HPDE6-E6E7 (cell line): ENCODE data around the gene ADD3.
"Not testable (repeated sequence)": the region's sequence is repeated elsewhere in the genome, so short reads cannot be mapped to it uniquely, and the experiment has no call there.

Source experiments
- DNase-seq: peaks from one replicate; pipeline ENCODE4 v3.0.0; 2011; ENCODE audit warnings: missing footprints; ENCODE audit errors: extremely low spot score

Gene ADD3

DNA sequence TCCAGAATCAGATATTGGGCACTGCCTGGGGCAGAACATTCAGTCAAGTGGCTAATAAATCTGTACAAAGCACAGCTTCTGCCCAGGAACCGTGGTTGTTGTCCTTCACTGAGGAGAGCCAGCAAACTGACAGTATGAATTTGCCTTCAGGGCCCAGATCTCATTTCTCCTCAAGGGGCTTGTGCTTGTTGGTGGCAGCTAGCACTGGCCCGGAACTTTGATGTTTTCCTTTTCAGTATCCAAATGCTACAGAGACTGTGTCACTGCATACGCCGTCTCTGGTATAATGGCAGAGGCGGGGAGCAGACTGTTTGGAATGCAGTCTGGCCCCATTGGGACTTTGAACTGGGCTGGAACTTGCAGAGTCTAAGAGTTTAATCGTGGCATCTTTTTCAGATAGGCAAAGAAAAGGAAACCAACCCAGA, 30.4 kb upstream of the ADD3 start:
- DNase-seq, result no peak

DNA sequence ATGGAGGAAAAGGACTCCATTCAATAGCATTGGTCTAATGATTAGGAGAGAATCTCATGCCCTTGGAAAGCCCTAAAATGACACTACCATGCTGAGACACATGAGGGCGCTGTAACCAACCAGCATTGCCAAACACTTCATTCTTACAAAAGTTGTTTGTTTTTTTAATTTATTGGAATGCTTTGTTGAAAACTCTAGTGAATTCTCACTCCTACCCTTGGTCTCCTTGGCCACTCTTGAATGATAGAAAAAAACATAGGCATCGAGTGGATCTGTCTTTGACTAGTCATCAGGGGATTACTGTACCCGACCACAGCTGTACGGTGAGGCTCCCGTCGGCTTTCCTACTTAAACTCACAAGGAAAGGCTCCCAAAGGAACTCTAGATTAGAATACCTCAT, 29.3 kb upstream of the ADD3 start:
- DNase-seq, result peak; percentile 27

DNA sequence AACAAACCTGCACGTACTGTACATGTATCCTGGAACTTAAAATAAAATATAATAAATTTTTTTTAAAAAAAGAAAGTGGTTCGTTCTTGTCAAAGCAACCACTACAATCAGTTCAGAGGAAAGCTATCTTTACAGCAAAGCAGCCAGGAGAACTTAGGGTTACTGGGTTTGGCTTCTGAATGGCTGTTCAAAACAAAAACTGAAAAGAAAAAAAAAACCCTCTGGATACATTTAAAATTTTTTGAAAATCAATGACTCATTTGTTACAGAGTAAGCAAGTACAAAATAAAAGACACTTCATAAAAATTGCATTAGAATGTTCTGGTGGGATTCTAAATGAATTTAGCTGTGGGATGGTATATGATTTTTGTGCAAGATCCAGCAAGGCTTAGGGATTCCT, 28.6 kb upstream of the ADD3 start:
- DNase-seq, result no peak

DNA sequence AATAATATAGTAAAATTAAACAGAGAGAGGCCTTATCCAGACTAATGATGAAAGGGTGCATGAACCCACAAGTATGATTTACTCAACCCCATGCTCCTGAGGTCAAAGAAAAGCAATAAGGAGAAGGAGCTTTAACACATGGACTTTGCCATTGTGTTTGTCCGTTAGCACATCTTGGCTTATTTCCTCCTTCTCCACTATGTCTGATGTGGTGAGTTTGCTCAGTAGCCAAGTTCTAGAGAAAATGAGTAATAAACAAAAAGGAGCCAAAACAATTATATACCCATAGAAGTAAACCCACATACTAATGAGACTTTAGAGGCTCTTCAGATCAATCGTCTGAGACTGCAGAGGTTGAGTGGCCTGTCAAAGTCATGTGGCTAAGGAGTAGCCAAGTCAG, 26.1 kb upstream of the ADD3 start:
- DNase-seq, result no peak

DNA sequence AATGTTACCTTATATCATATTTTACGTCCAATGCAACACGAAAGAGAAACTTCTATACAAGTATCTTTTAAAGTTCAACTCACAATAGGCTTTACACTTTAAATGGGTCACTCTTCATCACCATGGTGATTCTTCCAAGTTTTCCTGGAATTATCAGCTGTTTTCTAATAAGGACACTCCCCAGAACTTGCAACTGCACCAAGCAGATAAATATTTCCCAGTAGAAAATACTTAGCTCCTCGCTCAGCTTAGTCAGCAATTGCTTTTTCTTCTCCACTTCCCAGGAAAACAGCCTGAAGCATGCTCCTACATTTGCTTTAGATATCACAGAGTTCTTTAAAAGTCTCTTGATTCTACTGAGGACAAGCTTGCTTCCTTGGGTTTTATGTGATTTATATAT, 25.7 kb upstream of the ADD3 start:
- no peak for DNase-seq

DNA sequence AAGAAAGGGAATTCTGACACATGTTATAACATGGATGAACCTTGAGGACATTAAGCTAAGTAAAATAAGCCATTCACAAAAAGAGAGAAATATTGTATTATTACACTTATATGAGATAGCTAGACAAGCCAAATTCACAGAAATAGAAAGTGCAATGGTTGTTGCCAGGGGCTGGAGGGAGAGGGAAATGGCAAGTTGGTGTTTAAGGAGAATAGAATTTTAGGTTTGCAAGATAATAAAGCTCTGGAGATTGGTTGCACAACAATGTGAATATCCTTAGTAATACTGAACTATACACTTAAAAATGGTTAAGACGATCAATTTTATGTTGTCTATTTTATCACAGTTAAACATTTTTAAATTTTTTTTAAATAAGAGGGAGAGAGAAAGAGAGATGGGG, 25.0 kb upstream of the ADD3 start:
- no peak for DNase-seq

DNA sequence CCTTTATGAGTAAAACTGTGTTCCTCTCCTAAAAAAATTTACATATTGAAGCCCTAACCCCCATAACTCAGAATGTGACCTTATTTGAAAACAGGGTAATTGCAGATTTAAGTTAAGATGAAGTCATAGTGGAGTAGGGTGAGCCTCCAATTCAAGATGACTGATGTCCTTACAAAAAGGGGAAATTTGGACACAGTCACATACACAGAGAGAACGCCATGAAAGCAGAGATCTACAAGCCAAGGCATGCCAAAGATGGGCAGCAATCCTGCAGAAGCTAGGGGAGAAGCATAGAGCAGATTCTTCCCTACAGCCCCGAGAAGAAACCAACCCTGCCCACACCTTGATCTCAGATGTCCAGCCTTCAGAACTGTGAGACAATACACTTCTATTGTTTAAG, 23.8 kb upstream of the ADD3 start:
- DNase-seq, result no peak

DNA sequence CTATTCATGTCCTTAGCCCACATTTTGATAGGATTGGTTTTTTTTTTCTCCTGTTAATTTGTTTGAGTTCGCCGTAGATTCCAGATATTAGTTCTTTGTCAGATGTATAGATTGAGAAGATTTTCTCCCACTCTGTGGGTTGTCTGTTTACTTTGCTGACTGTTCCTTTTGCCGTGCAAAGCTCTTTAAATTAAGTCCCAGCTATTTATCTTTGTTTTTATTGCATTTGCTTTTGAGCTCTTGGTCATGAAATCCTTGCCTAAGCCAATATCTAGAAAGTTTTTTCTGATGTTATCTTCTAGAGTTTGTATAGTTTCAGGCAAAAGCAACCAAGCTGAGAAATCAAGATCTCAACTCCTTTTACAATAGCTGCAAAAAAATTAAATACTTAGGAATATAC, 22.0 kb upstream of the ADD3 start:
- DNase-seq, result not testable (repeated sequence)

DNA sequence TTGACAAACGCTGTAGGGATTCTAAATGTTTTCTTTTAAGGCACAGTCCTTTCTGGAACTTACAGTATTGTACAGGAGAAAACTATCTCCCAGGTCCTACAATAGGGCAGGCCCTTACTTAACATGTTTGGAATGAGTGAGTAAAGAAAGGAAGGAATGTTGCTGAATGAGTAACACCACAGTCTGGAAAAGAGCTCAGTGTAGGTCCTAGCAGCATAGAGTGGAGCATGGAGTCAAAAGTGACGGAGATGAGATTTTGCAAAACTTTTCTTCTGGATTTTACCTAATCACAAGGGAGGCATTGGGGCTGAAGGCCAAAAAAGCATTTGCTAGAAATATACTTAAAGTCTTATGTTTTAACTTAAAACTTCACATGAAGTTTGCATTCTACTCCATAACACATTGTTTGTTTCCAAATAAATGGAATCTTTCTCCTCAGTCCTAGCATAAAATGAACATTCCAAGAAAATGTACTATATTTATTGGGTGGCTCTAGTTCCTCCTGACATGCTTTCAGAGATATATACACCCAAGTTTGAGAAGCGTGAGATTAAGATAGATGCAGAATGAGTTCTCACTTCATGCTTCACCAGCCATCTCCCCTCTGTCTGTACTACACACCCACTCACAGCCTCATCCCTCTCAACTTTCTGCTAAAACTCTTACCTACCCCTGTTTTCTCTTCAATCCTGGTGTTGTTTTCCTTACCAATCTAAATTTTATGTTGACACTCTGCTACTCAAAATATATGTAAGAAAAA, 20.2 kb upstream of the ADD3 start:
- peak; percentile 21 for DNase-seq

DNA sequence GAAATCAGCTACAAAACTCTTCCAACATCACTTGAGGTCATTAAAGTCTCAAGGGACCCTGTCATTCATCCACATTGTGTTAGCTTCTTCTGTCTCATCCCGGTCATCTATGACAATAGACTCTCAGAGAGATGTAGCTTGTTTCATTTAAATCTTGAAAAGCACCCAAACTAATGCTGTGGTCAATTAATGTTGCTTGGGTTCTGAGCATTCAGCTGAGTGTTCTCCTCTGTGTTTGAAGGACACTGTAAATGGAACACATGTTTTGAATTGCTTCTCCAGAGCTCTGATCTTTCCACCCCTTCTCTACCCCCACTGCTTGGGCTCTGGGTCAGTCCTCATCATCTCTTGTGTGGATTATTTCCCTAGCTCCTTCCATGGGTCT, 19.6 kb upstream of the ADD3 start:
- no peak for DNase-seq

DNA sequence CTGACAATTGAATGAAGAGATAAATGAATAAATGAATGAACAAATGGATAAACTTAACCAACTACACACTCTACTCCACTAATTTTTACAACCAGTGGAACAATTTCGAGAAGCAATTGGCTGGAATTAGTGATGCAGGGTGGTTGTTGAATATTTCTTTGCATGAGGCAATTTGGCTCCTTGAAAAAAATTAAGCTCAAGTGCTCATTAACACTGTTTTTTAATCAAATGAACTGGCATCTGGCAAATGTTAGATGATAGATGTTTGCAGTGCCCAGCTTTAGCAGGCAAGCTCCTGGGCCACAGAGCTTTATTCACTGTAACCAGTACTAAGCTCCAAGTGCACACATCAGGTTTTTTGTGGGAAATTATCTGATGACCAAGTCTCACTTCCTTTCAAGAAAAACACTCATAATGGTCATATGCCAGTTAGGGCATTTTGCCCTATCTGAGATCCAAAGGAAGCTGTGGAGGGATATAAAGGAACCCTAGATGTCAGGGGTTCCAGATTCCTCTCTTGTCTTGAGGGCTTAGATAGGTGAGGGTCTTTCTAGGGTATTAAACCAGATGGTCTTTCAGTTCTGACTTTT, 16.4 kb upstream of the ADD3 start:
- DNase-seq, result no peak

DNA sequence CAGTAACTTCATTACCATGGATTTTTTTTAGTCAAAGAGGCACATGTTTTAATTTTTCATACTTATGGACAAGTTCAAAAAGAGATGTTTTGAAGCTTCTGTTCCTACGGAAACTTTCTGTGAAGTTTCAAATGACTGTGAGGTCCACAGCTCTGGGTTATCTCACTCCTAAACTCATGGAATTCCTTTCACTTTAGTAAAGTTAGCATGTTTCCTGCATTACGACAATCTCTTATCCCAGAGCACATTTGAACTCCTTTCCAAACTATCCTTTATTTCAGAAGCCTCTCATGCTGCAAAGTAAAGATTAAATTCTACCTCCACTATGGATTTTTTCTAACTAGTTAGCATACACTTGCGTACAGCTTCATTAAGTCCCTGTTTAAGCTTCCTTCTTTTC, 15.3 kb upstream of the ADD3 start:
- no peak for DNase-seq

DNA sequence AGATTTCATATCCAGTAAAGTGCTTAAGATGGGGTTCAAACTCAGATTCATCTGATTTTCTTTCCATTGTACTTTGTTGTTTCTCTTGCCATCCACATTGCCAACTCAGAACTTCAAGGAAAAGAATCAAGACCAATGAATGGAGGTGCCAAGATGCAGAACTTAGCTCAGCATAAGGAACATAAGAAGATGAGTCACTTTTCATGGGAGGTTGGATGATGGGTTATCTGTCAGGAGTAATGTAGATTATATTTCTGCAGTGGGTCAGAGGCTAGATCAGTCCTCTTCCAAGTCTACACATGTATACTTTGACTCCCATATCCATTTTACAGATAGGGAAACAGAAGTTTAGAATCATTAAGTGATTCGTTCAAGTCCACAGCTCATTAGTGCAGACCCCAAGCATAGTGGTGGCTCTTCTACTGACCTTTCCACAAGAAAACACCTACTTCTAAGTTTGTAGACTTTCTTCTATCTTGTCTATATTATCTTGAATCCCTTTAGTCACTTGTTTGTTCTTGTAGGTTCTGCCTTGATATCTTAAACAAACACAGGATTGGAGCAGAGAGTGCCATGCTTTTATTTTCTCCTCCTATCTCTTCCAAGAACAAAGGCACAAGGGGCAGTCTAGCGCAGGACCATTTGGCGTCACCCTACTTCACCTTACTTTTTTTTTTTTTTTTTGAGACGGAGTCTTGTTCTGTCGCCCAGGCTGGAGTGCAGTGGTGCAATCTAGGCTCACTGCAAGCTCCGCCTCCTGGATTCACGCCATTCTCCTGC, 14.0 kb upstream of the ADD3 start:
- no peak for DNase-seq

DNA sequence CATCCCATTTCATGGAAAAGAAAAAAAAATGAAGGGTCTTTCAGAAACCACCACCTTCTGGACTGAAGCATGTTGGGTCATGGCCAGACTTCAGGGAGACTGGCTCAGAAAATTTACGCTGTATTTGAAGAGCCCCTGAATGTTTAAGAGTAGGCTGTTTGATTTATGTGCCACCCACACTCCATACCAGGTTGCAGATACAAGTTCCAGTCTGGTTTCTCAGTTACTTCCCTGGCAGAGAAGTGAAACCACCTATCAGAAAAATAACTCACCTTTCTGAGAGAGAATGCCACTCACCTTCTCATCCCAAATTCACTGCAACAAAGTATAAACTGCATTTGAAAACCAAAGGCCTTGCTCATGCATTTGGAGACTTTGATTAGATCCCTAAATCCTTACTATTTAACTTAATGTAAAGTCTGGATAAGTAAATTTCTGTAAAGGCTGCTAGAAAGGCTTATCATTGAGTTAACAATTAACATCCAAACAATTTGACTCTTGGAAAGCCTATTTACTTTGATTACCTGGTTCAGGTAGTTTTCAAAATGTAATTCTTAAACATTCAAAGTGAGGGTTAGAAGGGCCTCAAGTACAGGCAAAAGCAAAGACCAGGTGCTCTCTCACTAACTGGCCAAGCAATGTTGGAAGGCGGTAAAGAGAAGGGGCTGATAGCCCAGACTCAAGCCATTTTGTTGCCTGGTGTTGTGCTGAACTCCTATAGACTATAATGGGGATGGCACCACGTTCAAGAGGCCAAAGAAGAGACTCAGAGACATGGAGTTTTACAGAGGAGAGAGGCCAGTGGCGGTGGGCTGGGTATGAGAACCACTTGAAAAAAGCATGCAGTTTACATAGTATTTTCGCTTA, 12.8 kb upstream of the ADD3 start:
- DNase-seq, result no peak

DNA sequence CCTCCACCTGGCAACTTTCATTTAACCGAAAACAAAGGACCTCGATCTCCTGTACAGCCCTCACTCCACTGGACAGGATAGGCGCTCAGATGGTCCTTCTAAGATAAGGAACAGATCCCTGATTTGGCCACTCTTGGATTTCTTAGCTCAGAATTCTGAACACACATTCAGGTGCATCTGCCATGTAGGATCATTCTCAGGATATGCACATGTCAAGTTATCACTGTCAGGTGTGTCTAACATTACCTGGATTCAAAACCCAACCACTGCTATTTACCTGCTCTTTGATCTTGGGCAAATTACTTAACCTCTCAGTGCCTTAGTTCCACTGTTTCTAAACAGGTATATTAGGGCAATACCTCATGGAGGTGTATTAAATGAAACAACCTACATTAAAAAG, 12.2 kb upstream of the ADD3 start:
- no peak for DNase-seq

DNA sequence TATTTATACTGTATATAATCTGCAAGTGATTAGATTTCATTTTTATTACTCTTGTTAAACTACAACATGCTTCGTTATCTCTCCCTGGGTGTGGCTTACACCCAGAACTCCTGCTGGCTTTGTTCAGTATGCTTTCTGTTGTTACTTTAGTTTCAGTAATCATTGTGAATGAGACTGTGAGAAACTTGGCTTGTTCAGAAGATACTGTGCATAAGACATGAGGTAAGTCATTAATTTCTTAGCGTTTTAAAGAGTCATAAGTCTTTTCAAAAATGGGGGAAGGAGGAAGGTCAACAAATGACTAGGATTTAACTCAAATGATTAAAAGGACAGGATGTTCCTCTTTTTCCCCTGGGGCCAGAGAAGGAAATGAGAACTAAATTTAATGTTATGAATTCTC, 11.6 kb upstream of the ADD3 start:
- DNase-seq, result no peak

DNA sequence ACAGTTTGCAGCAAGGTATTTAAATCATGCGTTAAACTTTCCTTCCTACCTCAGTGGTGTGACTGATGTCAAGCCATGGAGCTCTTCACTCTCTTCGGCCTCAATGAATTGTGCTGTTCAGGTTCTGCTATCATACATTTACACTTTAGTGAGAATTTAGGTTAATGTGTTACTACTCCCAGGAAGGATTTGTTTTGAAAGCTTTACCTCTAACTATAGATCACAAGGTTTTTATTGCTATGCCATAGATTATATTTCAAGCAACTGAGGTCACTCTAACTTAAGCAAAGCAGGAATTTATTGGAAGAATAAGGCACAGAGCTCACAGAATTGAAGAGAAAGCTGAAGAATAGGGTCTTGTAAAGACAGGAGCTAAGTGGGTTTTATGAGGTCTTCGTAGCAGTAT, 11.0 kb upstream of the ADD3 start:
- DNase-seq, result no peak

DNA sequence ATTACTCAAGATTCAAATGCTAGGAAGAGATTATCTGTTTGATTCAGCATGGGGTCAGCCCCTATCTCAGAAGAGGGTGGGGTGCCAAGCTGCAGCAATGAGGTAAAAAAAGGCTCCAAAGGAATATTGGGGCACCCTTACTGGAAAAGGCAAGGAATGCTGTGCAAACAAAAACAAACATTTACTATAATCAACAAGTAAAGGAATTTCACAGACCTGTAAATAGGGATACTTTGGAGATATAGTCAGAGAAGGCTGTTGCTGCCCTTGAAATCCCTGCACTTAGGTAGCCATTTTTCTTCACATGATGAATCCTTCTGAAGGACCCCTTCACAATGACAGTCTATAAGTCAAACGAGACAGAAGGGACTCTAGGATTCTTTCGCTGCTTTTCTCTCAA, 10.6 kb upstream of the ADD3 start:
- DNase-seq, result no peak

DNA sequence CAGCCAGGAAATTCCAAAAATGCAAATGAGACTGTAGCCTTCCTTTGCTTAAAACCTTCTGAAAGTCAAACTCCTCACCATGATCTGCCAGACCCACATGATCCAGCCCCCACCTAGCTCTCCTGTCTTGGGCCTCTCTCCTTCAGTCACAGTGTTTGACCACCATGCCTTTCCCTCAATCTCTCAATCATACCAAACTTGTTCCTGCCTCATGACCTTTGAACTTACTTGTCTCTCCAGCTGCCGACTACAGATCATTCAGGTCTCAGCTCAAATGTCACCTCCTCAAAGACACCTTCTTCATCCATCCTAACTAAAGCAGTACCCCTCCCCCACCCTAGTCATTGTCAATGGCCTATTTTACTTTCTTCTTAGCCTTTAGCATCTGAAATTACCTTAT, 9.3 kb upstream of the ADD3 start:
- DNase-seq, result no peak

DNA sequence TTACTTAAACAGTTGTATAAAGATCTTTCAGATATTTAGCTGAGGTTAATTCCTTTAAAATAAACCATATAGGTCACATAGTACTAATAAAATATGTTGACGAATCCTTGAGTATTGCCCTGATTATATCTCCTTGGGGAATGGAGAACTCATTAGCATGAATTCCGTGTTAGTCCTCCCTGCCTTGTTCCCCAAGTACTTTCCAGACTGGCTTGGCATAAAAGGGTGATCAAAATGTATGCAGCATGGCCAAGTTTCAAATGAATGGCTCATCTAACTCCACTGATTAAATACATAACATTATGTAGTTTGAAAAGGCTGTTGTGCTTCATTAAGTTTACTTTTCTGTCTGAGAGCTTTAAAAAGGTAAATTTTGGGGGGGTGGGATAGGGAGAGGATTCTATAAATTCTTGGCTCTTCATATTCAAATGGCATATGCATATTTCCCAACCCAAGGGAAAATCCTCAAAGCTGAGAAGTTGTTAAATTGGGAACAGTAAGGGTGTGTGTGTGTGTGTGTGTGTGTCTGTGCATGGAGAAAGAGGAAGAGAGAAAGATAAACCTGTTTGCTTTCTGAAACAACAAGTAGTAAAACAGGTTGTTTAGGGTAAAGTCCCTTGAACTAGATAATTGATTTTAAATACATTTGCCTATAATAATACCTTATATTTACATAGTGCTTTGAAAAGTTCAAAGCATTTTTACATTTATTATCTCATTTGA, 4.8 kb upstream of the ADD3 start:
- DNase-seq, result no peak

DNA sequence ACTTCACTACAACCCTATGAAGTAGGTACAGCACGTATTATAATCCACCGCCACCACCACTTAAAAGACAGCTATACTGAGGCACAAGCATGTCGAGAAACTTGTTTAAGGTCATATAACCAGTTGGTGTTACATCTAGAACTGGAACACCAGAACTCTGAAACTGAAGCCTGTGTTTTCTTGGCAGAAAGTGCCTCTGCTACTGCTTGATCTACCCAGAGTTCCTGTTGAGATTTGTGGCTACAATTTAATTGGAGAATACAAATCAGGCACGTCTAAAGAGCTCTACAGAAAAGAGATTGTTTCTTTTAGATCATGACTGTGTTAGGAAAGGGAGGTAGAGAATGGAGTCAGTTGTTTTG, 4.3 kb upstream of the ADD3 start:
- no peak for DNase-seq

DNA sequence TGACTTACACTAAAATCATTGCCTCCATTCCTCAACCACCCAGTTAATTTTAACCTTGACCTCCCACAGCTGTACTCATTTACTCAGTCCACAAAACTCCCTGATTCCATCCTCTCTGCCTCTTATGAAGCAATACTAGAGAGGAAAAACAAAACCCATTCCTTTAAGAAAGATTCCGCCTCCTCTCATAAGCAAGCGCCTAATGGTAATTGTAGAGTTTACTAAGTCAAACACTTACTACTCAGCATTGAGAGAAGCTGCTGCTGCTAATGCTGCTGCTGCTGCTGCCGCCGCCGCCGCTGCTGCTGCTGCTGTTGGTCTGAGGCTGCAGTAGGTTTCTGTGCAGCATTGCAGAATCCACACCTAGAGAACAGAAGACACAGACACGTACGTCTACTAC, 2.1 kb upstream of the ADD3 start:
- no peak for DNase-seq
